ENCODE measurements around the gene SYNE1.

GRCh38 chr6:152404086-152404857 is 232.9 kb downstream of the SYNE1 start:
- TF ChIP-seq CTCF (IDR thresholded peaks at IDR 0.05 in 8 of 11, conservative IDR thresholded peaks at IDR 0.05 in 3 of 11) (no peak), POLR2AphosphoS5 (IDR thresholded peaks at IDR 0.05) (no peak)
